Mesenchymal stem cell (in vitro differentiated cells and primary cell): Measurements from ENCODE around the gene ZNF385A.

Source experiments
- DNase-seq: peaks from one replicate; pipeline ENCODE4 v3.0.0-alpha.2; 2013
- H2AFZ ChIP-seq: one replicate; pipeline ENCODE4 v1.6.1; 2013; ENCODE audit warnings: low read depth, mild to moderate bottlenecking, control low read depth, inconsistent platforms, low read length, moderate library complexity
- H2AK5ac ChIP-seq: 2 replicates; pipeline ENCODE4 v1.6.1; 2013; ENCODE audit warnings: low read length, moderate library complexity, mild to moderate bottlenecking, inconsistent platforms; ENCODE audit not compliant: severe bottlenecking
- H2BK120ac ChIP-seq: one replicate; pipeline ENCODE4 v1.6.1; 2013; ENCODE audit warnings: low read depth, mild to moderate bottlenecking, inconsistent platforms, low read length, moderate library complexity
- H2BK12ac ChIP-seq, 2 experiments: one replicate each; pipeline ENCODE4 v1.6.1; 2013; ENCODE audit warnings: inconsistent platforms in 2 of 2, low read length in 2 of 2, mild to moderate bottlenecking in 2 of 2, moderate library complexity in 2 of 2, control low read depth in 1 of 2
- H2BK15ac ChIP-seq: one replicate; pipeline ENCODE4 v1.6.1; 2013; ENCODE audit warnings: mild to moderate bottlenecking, low read depth, inconsistent platforms; ENCODE audit not compliant: poor library complexity, severe bottlenecking
- H2BK5ac ChIP-seq: 2 replicates; pipeline ENCODE4 v1.6.1; 2013; ENCODE audit warnings: low read depth, mild to moderate bottlenecking, low read length, control low read depth, inconsistent platforms; ENCODE audit not compliant: poor library complexity, severe bottlenecking
- H3K14ac ChIP-seq, 2 experiments: one replicate each; pipeline ENCODE4 v1.6.1; 2013; ENCODE audit warnings: inconsistent platforms in 2 of 2, low read length in 2 of 2, control low read depth in 1 of 2, mild to moderate bottlenecking in 1 of 2, moderate library complexity in 1 of 2
- H3K18ac ChIP-seq, 2 experiments: one replicate each; pipeline ENCODE4 v1.6.1; 2013; ENCODE audit warnings: inconsistent platforms in 2 of 2, low read length in 2 of 2, control low read depth in 1 of 2, low read depth in 1 of 2, mild to moderate bottlenecking in 1 of 2
- H3K23ac ChIP-seq, 2 experiments: one replicate each; pipeline ENCODE4 v1.6.1; 2013; ENCODE audit warnings: inconsistent platforms in 2 of 2, low read length in 2 of 2, mild to moderate bottlenecking in 2 of 2, moderate library complexity in 2 of 2, control low read depth in 1 of 2
- H3K27ac ChIP-seq: 2 replicates; pipeline ENCODE4 v1.5.1; 2013; ENCODE audit warnings: mild to moderate bottlenecking, moderate library complexity, low read length, control low read depth, inconsistent platforms; ENCODE audit not compliant: poor library complexity, severe bottlenecking
- H3K27me3 ChIP-seq, 2 experiments: 2 replicates each; pipeline versions ENCODE4 v1.6.1 to v1.7.0; 2013; ENCODE audit warnings: low read length in 2 of 2, mild to moderate bottlenecking in 2 of 2, moderate library complexity in 2 of 2, control low read depth in 1 of 2, inconsistent platforms in 1 of 2; ENCODE audit not compliant: control insufficient read depth in 1 of 2, insufficient read depth in 1 of 2
- H3K36me3 ChIP-seq, 2 experiments: 2 replicates each; pipeline versions ENCODE4 v1.6.1 to v1.7.0; 2013; ENCODE audit warnings: low read length in 2 of 2, control low read depth in 1 of 2, inconsistent platforms in 1 of 2, low read depth in 1 of 2, mild to moderate bottlenecking in 1 of 2; ENCODE audit not compliant: insufficient read depth in 2 of 2, control insufficient read depth in 1 of 2
- H3K4ac ChIP-seq, 2 experiments: one replicate each; pipeline ENCODE4 v1.6.1; 2013; ENCODE audit warnings: inconsistent platforms in 2 of 2, low read length in 2 of 2, mild to moderate bottlenecking in 2 of 2, moderate library complexity in 2 of 2, control low read depth in 1 of 2, low read depth in 1 of 2
- H3K4me1 ChIP-seq: 2 replicates; pipeline ENCODE4 v1.6.1; 2013; ENCODE audit warnings: low read depth, low read length, control low read depth; ENCODE audit not compliant: control insufficient read depth, insufficient read depth
- H3K4me2 ChIP-seq: 2 replicates; pipeline ENCODE4 v1.6.1; 2013; ENCODE audit warnings: low read length, mild to moderate bottlenecking, inconsistent platforms; ENCODE audit not compliant: poor library complexity, severe bottlenecking
- H3K4me3 ChIP-seq, 2 experiments: 2 replicates each; pipeline versions ENCODE4 v1.5.1 to v1.7.0; 2013; ENCODE audit warnings: low read length in 2 of 2, mild to moderate bottlenecking in 2 of 2, control low read depth in 1 of 2, low read depth in 1 of 2; ENCODE audit not compliant: insufficient read depth in 1 of 2
- H3K79me1 ChIP-seq: replicated peaks from 2 replicates; pipeline ENCODE4 v1.6.1; 2013; ENCODE audit warnings: mild to moderate bottlenecking, control low read depth, low read length, inconsistent platforms; ENCODE audit not compliant: poor library complexity, severe bottlenecking
- H3K9ac ChIP-seq: 2 replicates; pipeline ENCODE4 v1.7.0; 2013; ENCODE audit warnings: mild to moderate bottlenecking, low read length, moderate library complexity
- H3K9me3 ChIP-seq: 2 replicates; pipeline ENCODE4 v1.7.0; 2013; ENCODE audit warnings: mild to moderate bottlenecking, low read length; ENCODE audit not compliant: control insufficient read depth
- H4K8ac ChIP-seq: one replicate; pipeline ENCODE4 v1.6.1; 2013; ENCODE audit warnings: inconsistent platforms, mild to moderate bottlenecking, low read length, moderate library complexity
- H4K91ac ChIP-seq: one replicate; pipeline ENCODE4 v1.6.1; 2013; ENCODE audit warnings: mild to moderate bottlenecking, low read length, inconsistent platforms
- WGBS: methylation state at CpG from one replicate; pipeline ENCODE4 v1.1.7; 2013; ENCODE audit warnings: mixed read lengths; 5-methylcytosine and 5-hydroxymethylcytosine counted together

The ZNF385A gene

GRCh38 chr12:54394281-54394719 lies 9.8 kb upstream of the ZNF385A start:
- no peak overlapping the region for H4K91ac ChIP-seq
- H2BK120ac ChIP-seq = no peak overlapping the region
- DNase-seq = peak; percentile 59
- 26% methylated on average over 4 of the region's 4 CpGs for WGBS
- H3K27me3 ChIP-seq = no peaks in the 10 kb centered on the region
- H3K36me3 ChIP-seq = peaks cover 39 to 76% of the 10 kb centered on the region in 2 experiments
- no peak overlapping the region for H3K14ac ChIP-seq
- H2AFZ ChIP-seq = no peak overlapping the region
- H3K9me3 ChIP-seq = no peaks in the 10 kb centered on the region
- H3K4me2 ChIP-seq = no peak overlapping the region
- H3K79me1 ChIP-seq = peaks cover 4% of the 10 kb centered on the region
- no peak overlapping the region for H2BK5ac ChIP-seq
- no peak overlapping the region for H2BK15ac ChIP-seq
- H3K4ac ChIP-seq = no peak overlapping the region
- no peak overlapping the region for H2AK5ac ChIP-seq
- peak overlapping the region; percentile 15 for H3K9ac ChIP-seq
- H3K4me1 ChIP-seq = peaks cover 14% of the 10 kb centered on the region
- H4K8ac ChIP-seq = no peak overlapping the region
- no peak overlapping the region for H3K23ac ChIP-seq
- H3K18ac ChIP-seq = no peak overlapping the region
- no peak overlapping the region for H2BK12ac ChIP-seq
- no peak overlapping the region for H3K4me3 ChIP-seq
- H3K27ac ChIP-seq = no peak overlapping the region

- Histone ChIP-seq H2BK12ac (no peak overlapping the region), H2AFZ (no peak overlapping the region), H3K27ac (no peak overlapping the region), H3K4me3 (no peak overlapping the region), H3K4me2 (no peak overlapping the region), H3K23ac (no peak overlapping the region), H3K4me1 (peaks cover 17% of the 10 kb centered on the region), H2BK15ac (no peak overlapping the region), H3K79me1 (peaks cover 4% of the 10 kb centered on the region), H4K8ac (no peak overlapping the region), H3K9me3 (no peaks in the 10 kb centered on the region), H3K18ac (no peak overlapping the region), H3K14ac (no peak overlapping the region), H2BK5ac (no peak overlapping the region), H3K4ac (no peak overlapping the region), H4K91ac (no peak overlapping the region), H3K27me3 (no peaks in the 10 kb centered on the region), H2AK5ac (no peak overlapping the region), H2BK120ac (no peak overlapping the region), H3K36me3 (peaks cover 36 to 71% of the 10 kb centered on the region in 2 experiments), H3K9ac (peak overlapping the region; percentile 15)
- 94% methylated on average over 3 of the region's 3 CpGs for WGBS
- DNase-seq = no peak
Measured at GRCh38 chr12:54393743-54394142, 9.2 kb upstream of the ZNF385A start.

DNA sequence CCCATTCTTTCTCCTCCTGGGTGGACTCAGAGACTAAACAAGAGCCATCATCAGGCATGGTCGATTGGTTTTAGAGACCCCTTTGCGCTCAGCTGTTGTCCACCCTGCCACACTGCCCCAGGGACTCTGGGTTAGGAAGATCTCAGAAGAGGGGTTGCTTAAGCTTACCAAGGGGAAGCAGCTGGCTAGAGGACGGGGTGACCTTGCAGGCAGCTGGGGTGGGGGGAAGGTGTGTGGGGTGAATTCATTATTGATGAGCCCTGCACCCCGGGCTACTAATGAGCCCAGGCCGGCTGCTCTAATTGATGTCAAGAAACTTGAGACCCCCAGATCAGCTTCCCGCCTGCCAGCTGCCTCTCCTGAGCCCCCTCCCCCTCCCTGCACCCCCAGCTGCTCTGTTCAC lies 8.7 kb upstream of the ZNF385A start:
- Histone ChIP-seq H2BK15ac (peak overlapping the region; percentile 36), H3K27me3 (no peaks in the 10 kb centered on the region), H4K91ac (no peak overlapping the region), H2AK5ac (no peak overlapping the region), H2BK120ac (no peak overlapping the region), H4K8ac (no peak overlapping the region), H3K79me1 (peaks cover under 1% of the 10 kb centered on the region), H3K4me2 (no peak overlapping the region), H3K9me3 (no peaks in the 10 kb centered on the region), H2BK5ac (no peak overlapping the region), H2BK12ac (no peak overlapping the region), H2AFZ (no peak overlapping the region), H3K4ac (no peak overlapping the region), H3K18ac (no peak overlapping the region), H3K4me3 (no peak overlapping the region), H3K14ac (no peak overlapping the region), H3K23ac (no peak overlapping the region), H3K27ac (no peak overlapping the region), H3K4me1 (peaks cover 17% of the 10 kb centered on the region), H3K9ac (peak overlapping the region; percentile 30), H3K36me3 (peaks cover 31 to 65% of the 10 kb centered on the region in 2 experiments)
- DNase-seq = no peak
- WGBS = 93% methylated on average over 6 of the region's 6 CpGs

DNA sequence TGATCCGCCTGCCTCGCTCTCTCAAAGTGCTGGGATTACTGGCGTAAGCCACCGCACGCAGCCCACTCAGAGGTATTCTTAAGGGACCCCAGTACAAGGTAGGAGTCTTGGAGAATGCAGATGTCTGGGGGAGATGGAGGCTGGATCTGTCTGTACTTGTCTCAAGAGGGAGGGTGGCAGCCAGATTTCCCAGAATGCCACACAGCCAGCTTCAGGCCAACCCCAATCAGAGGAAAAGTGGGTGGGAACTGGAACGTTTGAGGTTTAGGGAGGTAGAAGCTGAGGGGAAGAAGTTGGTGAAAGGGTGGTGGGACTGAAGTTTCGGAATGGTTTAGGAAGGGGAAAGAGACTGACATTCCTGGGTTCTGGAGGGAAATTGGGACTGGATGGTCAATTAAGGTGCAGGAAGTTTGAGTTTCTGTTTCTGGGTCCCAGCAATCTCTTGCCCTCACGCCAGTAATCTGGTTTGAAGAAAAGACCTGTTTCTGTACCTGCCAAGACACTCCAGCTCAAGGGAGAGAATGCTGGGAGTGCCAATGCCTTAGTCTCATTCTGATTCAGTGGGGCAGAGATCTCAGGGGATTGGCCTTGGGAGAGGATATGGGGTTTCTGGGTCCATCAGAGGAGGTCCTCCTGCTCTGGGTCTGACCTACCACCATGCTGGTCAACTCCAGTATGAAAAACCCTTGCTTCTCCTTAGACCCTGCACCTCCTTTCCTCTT lies 8.1 kb upstream of the ZNF385A start:
- no peak overlapping the region for H3K4me3 ChIP-seq
- peaks cover 26 to 60% of the 10 kb centered on the region in 2 experiments for H3K36me3 ChIP-seq
- H3K27ac ChIP-seq = no peak overlapping the region
- no peak overlapping the region for H3K4ac ChIP-seq
- no peak overlapping the region for H4K91ac ChIP-seq
- H3K23ac ChIP-seq = no peak overlapping the region
- H2BK5ac ChIP-seq = no peak overlapping the region
- no peak overlapping the region for H2BK12ac ChIP-seq
- H3K4me2 ChIP-seq = no peak overlapping the region
- no peak for DNase-seq
- no peak overlapping the region for H2AFZ ChIP-seq
- no peak overlapping the region for H2BK120ac ChIP-seq
- peak overlapping the region; percentile 36 for H2BK15ac ChIP-seq
- H3K9me3 ChIP-seq = no peaks in the 10 kb centered on the region
- H3K4me1 ChIP-seq = peaks cover 17% of the 10 kb centered on the region
- H2AK5ac ChIP-seq = no peak overlapping the region
- H3K14ac ChIP-seq = no peak overlapping the region
- WGBS = 94% methylated on average over 8 of the region's 8 CpGs
- peak overlapping the region; percentile 30 for H3K9ac ChIP-seq
- no peaks in the 10 kb centered on the region for H3K79me1 ChIP-seq
- no peaks in the 10 kb centered on the region for H3K27me3 ChIP-seq
- no peak overlapping the region for H3K18ac ChIP-seq
- no peak overlapping the region for H4K8ac ChIP-seq
